Activated CD4-positive, alpha-beta T cell treated with anti-CD3 and anti-CD28 coated beads, Interleukin-2, amount 50 U/mL, for 24 hours (primary cell): Measurements from ENCODE around the gene PARVB.

Source experiments
- DNase-seq, 2 donors: peaks; one replicate each; pipeline ENCODE4 v3.0.0-alpha.2; 2020; ENCODE audit warnings: low read depth in 1 of 2, low spot score in 1 of 2

PARVB gene

GRCh38 chr22:44194569-44194968, 170.5 kb downstream of the PARVB start:
- DNase-seq: no peak

GRCh38 chr22:44195189-44195871, 171.2 kb downstream of the PARVB start:
- no peak for DNase-seq

GRCh38 chr22:44196241-44196640, 172.1 kb downstream of the PARVB start:
- no peak for DNase-seq

- no peak for DNase-seq
Measured at GRCh38 chr22:44196731-44197131, 172.6 kb downstream of the PARVB start.

GRCh38 chr22:44197271-44197670, 173.2 kb downstream of the PARVB start:
- DNase-seq: no peak

GRCh38 chr22:44199164-44199563, 175.1 kb downstream of the PARVB start:
- no peak for DNase-seq

- no peak for DNase-seq
Measured at GRCh38 chr22:44199866-44200265, 175.8 kb downstream of the PARVB start.

GRCh38 chr22:44200451-44200850, 176.3 kb downstream of the PARVB start:
- no peak for DNase-seq

GRCh38 chr22:44200855-44201550, 176.9 kb downstream of the PARVB start:
- DNase-seq: no peak

- DNase-seq: no peak
Measured at GRCh38 chr22:44201665-44202064, 177.6 kb downstream of the PARVB start.

- no peak for DNase-seq
Measured at GRCh38 chr22:44202261-44202789, 178.2 kb downstream of the PARVB start.

GRCh38 chr22:44203203-44203602, 179.1 kb downstream of the PARVB start:
- DNase-seq: no peak

- DNase-seq: no peak
Measured at GRCh38 chr22:44204739-44205515, 180.8 kb downstream of the PARVB start.

GRCh38 chr22:44205516-44206329, 181.6 kb downstream of the PARVB start:
- no peak for DNase-seq

- no peak for DNase-seq
Measured at GRCh38 chr22:44206330-44206645, 182.2 kb downstream of the PARVB start.

- no peak for DNase-seq
Measured at GRCh38 chr22:44206696-44207095, 182.6 kb downstream of the PARVB start.

GRCh38 chr22:44207173-44207980, 183.3 kb downstream of the PARVB start:
- no peak for DNase-seq

- no peak for DNase-seq
Measured at GRCh38 chr22:44207981-44208317, 183.8 kb downstream of the PARVB start.

GRCh38 chr22:44209343-44209742, 185.2 kb downstream of the PARVB start:
- no peak for DNase-seq

GRCh38 chr22:44210722-44211121, 186.6 kb downstream of the PARVB start:
- no peak for DNase-seq
